ENCODE data around the gene HTT. TPM values are rescaled to one million over a fixed set of nuclear protein-coding genes. Genes with fewer than 3 reads are reported as not detected.

HTT gene
- total RNA-seq, 1 donor from 2014 or later = 72.0 TPM

- Mint-ChIP-seq H3K4me3 (no peak overlapping the region), H3K27ac (ENCODE audit: unreplicated experiment) (no peak overlapping the region), H3K9me3 (no peaks in the 10 kb centered on the region), H3K36me3 (ENCODE audit: low read depth) (peaks cover 2% of the 10 kb centered on the region), H3K4me1 (peaks cover 6% of the 10 kb centered on the region), H3K27me3 (ENCODE audit: low read depth) (no peaks in the 10 kb centered on the region)
- DNase-seq (ENCODE audit: low read depth, low spot score) = no peak
- no peak for TF ChIP-seq CTCF (conservative IDR thresholded peaks at IDR 0.05)
Measured at GRCh38 chr4:3201718-3202702, 127.5 kb downstream of the HTT start.

GRCh38 chr4:3202836-3203820 is 128.6 kb downstream of the HTT start:
- H3K27ac Mint-ChIP-seq (ENCODE audit: unreplicated experiment) = no peak overlapping the region
- peaks cover 6% of the 10 kb centered on the region for H3K4me1 Mint-ChIP-seq
- H3K36me3 Mint-ChIP-seq (ENCODE audit: low read depth) = peaks cover 4% of the 10 kb centered on the region
- no peaks in the 10 kb centered on the region for H3K27me3 Mint-ChIP-seq (ENCODE audit: low read depth)
- DNase-seq (ENCODE audit: low read depth, low spot score) = no peak
- no peak overlapping the region for H3K4me3 Mint-ChIP-seq
- no peak for TF ChIP-seq CTCF (conservative IDR thresholded peaks at IDR 0.05)
- no peaks in the 10 kb centered on the region for H3K9me3 Mint-ChIP-seq

GRCh38 chr4:3203971-3204431 is 129.5 kb downstream of the HTT start:
- no peak for DNase-seq (ENCODE audit: low read depth, low spot score)
- Mint-ChIP-seq H3K4me1 (peaks cover 6% of the 10 kb centered on the region), H3K27ac (ENCODE audit: unreplicated experiment) (no peak overlapping the region), H3K4me3 (no peak overlapping the region), H3K27me3 (ENCODE audit: low read depth) (no peaks in the 10 kb centered on the region), H3K9me3 (no peaks in the 10 kb centered on the region), H3K36me3 (ENCODE audit: low read depth) (peaks cover 4% of the 10 kb centered on the region)
- TF ChIP-seq CTCF (conservative IDR thresholded peaks at IDR 0.05) = no peak

GRCh38 chr4:3205995-3206394 is 131.5 kb downstream of the HTT start:
- no peak for TF ChIP-seq CTCF (conservative IDR thresholded peaks at IDR 0.05)
- Mint-ChIP-seq H3K9me3 (no peaks in the 10 kb centered on the region), H3K27ac (ENCODE audit: unreplicated experiment) (no peak overlapping the region), H3K4me3 (no peak overlapping the region), H3K4me1 (peaks cover 6% of the 10 kb centered on the region), H3K27me3 (ENCODE audit: low read depth) (no peaks in the 10 kb centered on the region), H3K36me3 (ENCODE audit: low read depth) (peaks cover 15% of the 10 kb centered on the region)
- no peak for DNase-seq (ENCODE audit: low read depth, low spot score)

GRCh38 chr4:3206439-3207100 is 132.1 kb downstream of the HTT start:
- TF ChIP-seq CTCF (conservative IDR thresholded peaks at IDR 0.05) = no peak
- Mint-ChIP-seq H3K36me3 (ENCODE audit: low read depth) (peaks cover 15% of the 10 kb centered on the region), H3K27me3 (ENCODE audit: low read depth) (no peaks in the 10 kb centered on the region), H3K4me1 (peaks cover 6% of the 10 kb centered on the region), H3K27ac (ENCODE audit: unreplicated experiment) (peak overlapping the region; percentile 82), H3K4me3 (no peak overlapping the region), H3K9me3 (no peaks in the 10 kb centered on the region)
- no peak for DNase-seq (ENCODE audit: low read depth, low spot score)

Data from neural crest cell (in vitro differentiated cells).